GM19452 (cell line): Measurements from ENCODE around the gene KLHL22.
"Not testable (repeated sequence)": the region's sequence is repeated elsewhere in the genome, so short reads cannot be mapped to it uniquely, and the experiment has no call there.

ENCODE experiments used
- ATAC-seq: cut with Tn5 transposase; IDR thresholded peaks from one replicate; pipeline ENCODE4 v1.9.1; 2021; ENCODE audit not compliant: unreplicated experiment

Gene KLHL22

DNA sequence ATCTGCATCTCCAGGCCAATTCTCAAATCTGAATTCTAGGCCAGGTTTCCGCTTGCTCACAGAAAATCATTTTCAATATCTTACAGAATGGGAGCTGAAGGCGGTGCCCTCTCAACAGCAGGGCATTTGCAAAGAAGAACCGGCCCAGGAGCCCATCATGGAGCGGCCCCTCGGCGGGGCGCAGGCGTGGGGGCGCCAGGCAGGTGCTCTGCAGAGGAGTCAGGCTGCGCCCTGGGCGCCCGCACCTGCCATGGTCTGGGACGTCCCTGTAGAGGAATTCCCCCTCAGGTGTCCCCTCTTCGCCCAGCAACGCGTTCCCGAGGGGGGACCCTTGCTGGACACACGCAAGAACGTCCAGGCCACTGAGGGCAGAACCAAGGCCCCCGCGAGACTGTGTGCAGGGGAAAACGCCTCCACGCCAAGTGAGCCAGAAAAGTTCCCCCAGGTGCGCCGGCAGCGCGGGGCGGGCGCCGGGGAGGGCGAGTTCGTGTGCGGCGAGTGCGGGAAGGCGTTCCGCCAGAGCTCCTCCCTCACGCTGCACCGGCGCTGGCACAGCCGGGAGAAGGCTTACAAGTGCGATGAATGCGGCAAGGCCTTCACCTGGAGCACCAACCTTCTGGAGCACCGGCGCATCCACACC is 90.2 kb downstream of the KLHL22 start:
- no peak for ATAC-seq

DNA sequence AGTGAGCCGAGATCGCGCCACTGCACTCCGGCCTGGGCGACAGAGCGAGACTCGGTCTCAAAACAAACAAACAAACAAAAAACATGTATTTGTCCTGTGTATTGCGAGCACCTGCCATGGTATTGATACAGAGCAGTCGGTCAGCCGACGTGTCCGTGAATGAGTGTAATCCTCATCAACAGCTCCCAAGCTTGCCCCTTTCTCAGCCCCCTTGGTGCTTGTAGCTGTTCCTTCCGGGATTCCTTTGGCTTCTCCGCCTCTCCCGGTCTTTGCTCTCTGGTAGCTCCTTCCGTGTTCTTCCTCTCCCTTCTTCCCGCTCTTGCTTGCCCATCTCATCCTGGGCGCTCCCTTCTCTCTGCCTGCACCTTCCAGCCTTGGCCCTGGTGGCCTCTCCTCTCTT is 90.7 kb downstream of the KLHL22 start:
- ATAC-seq: no peak

DNA sequence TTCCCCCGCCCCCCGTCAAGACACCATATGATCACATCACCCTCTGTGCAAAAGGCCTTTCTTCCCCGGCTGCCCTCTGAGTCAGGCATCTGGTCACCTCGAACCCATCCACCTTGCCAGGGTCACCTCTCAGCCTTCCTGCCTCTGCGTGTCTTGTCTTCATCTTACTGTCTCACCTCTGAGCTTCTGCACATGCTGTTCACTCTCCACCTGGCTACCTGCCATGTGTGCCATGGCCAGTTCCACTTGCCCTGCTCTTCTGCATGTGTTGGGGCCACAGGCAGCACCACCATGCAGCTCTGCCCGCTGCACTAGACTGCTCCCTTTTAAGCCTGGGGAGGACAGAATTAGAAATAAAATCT is 91.8 kb downstream of the KLHL22 start:
- no peak for ATAC-seq

DNA sequence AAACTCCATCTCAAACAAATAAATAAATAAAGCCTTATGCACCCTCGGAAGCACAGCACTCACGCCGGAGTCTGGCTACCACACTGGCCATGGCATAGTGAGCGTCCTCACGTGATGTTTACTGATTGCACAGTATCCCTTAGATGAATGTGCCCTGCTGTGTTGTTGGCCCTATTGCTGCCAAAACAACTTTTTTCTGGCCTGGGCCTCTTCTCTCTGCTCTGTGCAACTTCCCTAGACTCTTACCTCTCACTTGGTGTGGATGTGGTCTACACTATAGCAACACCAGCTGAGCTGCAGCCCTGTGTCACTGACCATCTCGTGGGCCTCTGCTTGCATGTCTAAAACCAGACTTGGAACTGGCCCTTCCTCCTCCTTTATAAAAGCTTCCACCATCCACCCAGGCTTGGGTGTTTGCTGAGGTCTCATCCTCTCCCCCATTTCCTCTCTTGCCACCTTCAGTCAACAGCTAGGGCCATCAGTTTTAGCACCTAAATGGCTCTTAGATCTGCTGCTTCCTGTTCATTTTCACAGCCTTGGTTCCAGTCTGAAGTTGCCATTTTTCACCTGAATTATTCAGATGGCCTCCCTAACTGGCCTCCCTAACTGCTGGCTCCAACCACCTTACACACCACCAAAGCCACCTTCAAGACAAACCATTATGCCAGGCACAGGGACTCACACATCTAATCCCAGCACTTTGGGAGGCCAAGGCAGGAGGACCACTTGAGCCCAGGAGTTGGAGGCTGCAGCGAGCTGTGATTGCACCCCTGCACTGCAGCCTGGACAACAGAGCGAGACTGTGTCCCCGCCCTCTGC is 92.4 kb downstream of the KLHL22 start:
- ATAC-seq: no peak

DNA sequence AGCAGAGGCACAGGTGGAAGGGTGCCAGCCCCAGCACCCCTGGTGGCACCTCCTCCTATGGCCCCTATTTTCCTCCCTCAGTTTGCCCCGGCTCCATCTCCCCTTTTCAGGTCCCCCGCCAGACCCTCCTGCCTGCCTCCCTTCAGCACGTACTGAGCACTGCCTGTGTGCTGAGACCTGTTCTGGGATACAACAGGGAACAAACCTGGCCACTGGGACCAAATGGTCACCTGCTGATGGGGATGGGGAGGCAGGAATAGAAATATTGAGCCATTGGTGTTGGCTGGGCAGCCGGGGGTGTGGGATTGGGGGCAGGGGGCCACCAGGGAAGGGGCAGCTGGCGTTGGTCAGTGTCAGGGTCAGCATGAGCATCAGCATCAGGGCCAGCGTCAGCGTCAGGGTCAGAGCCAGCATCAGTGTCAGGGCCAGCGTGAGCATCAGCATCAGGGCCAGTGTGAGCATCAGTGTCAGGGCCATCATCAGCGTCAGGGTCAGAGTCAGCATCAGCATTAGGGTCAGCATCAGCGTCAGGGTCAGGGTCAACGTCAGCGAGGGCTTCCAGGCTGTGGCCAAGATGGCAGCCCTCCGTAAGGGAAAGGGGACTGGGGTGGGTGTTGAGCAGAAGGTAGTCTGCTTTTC is 94.1 kb downstream of the KLHL22 start:
- ATAC-seq: no peak

DNA sequence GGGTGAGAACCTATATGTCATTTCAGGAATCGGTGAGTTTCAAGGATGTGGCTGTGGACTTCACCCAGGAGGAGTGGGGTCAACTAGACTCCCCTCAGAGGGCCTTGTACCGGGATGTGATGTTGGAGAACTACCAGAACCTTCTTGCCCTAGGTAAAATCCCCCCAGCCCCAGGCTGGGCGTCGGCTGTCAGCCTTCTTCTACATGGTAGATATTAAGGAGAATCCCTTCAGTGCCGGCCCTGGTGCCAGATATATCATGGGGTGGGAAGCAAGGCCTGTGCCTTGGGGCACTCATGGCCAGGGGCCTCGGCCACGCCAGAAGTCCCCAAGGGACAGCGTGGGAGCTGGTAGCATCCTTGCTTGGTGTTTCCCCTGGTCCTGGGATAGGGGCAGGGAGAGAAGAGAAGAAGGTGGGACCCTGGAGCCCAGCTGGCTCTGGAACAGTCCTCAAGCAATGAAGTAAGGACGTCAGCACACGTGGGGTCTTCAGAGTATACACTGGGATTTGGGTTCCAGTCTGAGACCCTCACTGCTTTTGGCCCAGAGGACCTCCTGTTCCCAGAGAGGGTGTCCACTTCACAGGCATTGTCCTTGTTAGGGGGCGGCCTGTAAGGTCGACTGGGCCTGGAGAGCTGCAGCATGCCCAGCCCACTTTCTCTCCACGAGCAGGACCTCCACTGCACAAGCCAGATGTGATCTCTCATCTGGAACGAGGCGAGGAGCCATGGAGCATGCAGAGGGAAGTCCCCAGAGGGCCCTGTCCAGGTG is 94.8 kb downstream of the KLHL22 start:
- no peak for ATAC-seq

DNA sequence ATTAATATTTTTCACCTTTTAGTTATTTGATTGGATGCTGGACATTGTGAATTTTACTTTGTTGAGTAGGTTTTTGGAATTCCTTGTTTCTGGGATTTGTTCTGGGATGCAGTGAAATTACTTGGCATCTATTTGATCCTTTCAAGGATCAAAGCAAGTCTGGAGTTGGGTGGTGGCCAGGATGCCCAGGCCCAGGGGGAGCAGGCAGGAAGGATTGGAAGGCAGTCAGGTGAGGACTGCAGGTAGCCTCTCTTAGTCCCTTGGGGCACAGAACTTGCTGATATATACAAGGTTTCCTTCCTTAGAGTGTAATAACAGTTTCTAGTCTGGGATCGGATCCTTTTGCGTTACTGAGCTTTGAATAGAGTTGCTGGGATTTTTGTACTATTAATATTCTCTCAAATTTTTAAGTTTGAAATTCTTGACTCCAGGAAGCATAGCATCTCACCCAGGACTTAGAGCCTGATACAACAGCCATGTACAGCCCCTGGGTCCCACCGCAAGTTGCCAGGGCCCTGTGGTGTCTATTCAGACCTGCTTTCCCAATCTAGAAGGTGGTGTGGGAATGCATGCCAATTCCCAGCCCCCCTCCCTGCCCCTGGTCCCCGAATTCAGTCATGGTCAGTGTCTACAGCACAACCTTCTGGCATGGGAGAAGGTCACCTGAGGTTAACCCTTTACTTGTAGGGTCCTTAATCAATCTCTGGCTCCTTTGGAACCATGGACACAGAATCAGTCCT is 95.6 kb downstream of the KLHL22 start:
- ATAC-seq: no peak

DNA sequence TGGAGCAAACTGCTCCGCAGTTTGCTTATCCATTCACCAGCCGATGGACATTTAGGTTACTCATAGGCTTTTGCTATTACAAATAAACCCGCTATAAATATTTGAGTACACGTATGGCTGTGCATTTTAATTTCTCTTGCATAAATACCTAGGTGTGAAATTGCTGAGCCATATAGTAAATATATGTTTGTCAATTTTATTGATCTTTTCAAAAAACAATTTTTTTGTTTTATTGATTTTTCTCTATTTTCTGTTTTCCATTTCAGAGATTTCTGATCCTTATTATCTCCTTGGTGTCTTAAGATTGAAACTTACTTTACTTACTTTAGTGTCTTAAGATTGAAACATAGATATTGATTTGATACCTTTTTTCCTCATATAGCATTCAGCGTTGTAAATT is 97.2 kb downstream of the KLHL22 start:
- no peak for ATAC-seq

DNA sequence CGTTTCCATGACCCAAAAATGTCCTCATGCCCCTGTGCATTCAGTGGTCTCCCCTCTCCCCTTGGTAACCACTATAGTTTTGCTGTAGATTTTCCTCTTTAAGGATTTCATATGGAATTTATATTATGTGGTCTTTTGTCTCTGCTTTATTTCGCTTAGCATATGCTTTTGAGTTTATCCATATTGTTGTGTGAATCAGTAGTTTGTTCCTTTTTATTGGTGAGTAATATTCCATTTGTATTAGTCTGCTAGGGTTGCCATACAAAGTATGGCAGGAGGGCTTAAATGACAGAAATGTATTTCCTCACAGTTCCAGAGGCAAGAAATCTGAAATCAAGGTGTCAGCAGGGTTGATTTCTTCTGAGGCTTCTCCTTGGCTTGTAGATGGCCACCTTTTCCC is 98.1 kb downstream of the KLHL22 start:
- no peak for ATAC-seq

DNA sequence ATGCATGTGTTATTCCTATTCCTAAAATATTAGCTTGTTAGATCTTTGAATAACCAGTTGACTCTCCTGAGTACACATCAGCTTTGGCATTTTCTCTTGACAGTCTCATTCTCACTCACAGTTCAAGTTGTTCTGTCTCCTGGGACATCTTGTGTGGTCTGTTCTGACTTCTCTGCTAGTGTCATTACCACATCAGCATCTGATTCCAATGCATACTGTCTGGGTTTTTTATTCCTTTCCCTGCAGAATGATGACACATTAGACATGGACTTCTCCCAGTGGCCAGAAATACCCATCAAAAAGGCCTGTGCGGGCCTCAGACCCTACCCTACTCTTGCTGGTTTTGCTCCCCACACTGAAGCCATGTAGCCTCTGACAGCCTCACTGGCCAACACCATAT is 99.0 kb downstream of the KLHL22 start:
- ATAC-seq: no peak

DNA sequence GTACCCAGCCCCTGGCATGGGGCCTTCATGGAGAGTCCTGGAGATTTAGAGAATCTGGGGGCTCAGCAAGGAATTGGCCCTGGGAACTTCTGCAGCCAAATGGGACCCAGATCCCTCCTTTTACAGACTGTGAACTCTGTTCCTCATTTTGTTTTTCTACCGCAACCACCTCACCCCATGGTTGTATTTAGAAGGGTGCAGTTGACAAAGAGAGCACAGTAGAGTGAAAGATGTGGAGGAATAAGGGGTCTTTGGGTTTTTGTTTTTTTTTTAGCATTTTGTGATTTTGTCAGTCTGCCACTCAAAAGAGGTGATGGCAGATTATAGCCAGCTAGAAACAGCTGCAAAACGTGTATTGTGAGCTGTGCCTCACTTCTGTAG is 99.7 kb downstream of the KLHL22 start:
- ATAC-seq: no peak

DNA sequence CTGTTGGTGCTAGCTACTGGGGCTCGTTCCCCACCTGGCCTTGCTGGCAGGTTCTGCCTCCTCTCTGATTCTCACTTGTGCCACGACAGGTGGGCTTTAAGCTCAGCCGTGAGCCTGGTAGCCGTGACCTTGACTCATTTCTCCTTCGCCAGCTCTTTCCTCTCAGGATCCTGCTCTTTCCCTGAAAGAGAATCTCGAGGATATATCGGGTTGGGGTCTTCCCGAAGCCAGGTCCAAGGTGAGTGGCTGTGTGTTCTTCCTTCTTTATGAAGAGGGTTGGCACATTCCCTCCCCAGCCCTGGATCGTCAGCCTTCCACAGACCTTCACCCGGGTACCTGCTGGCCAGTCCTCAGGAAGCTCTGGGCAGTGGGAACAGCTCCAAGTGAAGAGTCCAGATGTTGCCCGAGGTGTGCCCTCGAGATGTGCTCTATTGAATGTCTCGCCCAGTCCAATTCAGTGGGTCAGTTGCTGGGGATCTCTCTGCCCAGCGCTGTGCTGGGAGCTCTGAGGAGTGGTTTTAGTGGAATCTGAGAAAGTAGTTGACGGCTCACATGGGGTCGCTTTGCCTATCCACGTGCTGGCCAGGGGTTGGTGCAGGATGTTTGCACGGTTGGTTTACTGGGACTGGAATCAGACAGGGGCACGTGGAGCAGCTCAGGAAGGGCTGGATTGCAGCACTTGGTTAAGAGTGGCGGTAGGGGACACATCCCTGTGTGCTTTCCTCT is 100.3 kb downstream of the KLHL22 start:
- no peak for ATAC-seq

DNA sequence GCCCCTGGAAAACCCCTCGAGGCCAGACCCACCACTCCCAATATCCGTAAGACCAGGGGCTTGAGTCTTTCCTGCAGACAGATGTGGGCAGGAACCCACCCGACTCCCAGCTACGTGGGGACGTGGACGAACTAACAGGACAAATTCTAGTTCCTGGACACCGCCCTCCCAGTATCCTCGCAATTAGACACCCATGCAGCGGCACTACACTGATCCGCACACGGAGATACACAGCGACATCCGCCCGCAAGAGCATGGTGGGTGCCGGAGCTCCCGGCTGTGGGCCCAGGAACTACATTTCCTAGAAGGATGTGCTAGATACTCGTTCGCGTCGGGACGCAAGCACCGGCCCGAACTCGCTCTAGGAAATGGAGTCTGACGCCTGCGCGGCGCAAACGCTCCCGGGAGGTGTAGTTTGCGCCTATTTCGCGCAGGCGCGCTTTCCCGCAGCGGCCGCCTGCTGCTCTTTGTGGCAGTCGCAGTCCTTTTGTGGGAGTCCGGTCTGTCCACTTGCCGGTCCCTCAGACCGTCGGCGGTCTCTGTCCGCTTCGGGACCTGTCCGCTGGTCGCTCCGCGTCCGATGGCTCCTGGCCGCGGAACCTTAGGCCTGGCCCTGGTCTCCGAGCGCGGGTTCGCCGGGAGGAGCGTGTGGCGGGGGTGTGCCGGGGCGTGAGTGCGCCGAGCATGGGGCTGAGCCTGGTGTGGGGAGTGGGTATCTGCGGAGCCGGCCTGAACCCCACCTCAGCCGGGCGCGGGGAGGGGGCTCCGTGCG is 101.7 kb downstream of the KLHL22 start, which contains the start of gene ZNF74:
Gene ZNF74, plus strand, starts transcription at position 447 of the 772 bp plus-strand sequence. CDS start 478 bp downstream, outside the sequence.
- peak; percentile 79 for ATAC-seq

DNA sequence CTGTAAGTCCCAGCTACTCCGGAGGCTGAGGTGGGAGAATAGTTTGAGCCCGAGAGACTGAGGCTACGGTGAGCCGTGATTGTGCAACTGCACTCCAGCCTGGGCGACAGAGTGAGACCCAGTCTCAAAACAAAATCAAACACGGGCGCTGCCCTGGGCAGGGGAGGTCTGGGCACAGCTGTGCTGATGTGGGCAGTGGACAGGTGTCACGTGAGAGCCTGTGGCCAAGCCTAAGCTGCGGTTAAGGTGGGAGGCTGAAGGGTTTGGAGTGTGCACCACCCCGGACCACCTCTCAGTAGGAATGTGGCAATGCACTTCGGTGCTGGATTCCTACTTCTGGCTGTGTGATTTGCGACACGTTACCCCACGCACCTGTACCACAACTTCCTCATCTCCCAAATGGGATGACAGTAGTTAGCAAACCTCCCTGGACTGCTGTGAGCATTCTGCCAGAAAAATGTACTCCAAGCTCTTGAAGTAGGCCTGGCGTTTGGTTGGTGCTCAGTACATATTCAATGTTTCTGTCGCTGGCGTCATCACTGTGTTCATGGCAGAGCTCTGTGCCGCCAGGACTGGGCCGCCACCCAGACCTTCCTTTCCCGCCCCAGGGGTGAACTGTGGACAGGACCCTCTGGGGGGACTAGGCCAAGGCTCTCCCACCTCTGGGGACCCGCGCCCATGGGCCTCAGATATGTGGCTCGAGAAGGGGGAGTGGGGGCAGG is 102.5 kb downstream of the KLHL22 start:
- no peak for ATAC-seq

DNA sequence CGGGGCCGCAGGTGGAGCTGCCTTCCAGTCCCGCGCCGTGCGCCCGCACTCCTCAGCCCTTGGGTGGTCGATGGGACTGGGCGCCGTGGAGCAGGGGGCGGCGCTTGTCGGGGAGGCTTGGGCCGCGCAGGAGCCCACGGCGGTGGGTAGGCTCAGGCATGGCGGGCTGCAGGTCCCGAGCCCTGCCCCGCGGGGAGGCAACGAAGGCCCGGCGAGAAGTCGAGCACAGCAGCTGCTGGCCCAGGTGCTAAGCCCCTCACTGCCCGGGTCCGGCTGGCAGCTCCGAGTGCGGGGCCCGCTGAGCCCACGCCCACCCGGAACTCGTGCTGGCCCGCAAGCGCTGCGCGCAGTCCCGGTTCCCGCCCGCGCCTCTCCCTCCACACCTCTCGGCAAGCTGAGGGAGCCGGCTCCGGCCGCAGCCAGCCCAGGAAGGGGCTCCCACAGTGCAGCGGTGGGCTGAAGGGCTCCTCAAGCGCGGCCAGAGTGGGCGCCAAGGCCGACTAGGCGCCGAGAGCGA is 103.2 kb downstream of the KLHL22 start:
- not testable (repeated sequence) for ATAC-seq
